Measurements from ENCODE around the gene NKIRAS2. TPM values are rescaled to one million over a fixed set of nuclear protein-coding genes. Genes with fewer than 3 reads are reported as not detected.

Gene NKIRAS2
- total RNA-seq, 2 donors from 2014 or later: 64.8 to 69.8 TPM

DNA sequence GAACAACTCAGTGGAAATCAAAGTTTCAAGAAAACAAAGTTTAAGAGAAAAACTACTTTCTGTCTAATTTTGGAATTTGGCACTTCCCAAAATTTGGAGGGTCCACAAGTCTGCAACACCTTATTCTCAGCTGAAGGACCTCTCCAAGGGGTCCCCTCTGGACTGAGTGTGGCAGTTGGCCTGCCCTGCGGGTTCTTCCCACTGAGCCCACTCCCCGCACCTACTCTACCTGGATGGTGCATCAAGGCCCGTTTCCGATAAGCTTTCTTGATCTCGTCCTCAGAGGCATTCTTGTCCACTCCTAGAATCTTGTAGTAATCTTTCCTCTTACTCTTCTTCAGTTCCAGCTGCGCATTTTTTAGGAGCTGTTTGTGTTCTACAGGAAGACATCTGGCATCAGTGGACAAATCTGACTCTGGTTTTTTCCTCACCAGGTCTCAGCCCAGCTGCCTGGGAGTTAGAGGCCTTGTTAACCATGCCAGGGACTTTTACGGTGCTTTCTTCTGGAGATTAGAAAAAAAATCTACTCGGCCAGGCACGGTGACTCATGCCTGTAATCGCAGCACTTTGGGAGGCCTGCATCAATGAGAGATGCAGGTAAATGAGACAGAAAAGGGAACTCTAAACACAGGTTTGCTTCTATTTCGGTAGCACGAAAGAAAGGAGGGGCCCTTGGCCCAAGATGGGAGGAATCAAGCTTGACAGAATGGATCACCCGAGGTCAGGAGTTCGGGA lies 37.7 kb upstream of the NKIRAS2 start:
- no peak overlapping the region for H3K27ac ChIP-seq
- DNase-seq (ENCODE audit: low spot score): no peak
- no peaks in the 10 kb centered on the region for H3K27me3 ChIP-seq
- no peak overlapping the region for H3K4me3 ChIP-seq
- no peaks in the 10 kb centered on the region for H3K4me1 ChIP-seq
- H3K9me3 ChIP-seq: no peaks in the 10 kb centered on the region
- H3K36me3 ChIP-seq: peaks cover 89% of the 10 kb centered on the region
- TF ChIP-seq, protein P1, sequence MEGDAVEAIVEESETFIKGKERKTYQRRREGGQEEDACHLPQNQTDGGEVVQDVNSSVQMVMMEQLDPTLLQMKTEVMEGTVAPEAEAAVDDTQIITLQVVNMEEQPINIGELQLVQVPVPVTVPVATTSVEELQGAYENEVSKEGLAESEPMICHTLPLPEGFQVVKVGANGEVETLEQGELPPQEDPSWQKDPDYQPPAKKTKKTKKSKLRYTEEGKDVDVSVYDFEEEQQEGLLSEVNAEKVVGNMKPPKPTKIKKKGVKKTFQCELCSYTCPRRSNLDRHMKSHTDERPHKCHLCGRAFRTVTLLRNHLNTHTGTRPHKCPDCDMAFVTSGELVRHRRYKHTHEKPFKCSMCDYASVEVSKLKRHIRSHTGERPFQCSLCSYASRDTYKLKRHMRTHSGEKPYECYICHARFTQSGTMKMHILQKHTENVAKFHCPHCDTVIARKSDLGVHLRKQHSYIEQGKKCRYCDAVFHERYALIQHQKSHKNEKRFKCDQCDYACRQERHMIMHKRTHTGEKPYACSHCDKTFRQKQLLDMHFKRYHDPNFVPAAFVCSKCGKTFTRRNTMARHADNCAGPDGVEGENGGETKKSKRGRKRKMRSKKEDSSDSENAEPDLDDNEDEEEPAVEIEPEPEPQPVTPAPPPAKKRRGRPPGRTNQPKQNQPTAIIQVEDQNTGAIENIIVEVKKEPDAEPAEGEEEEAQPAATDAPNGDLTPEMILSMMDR (IDR thresholded peaks at IDR 0.05): no peak

DNA sequence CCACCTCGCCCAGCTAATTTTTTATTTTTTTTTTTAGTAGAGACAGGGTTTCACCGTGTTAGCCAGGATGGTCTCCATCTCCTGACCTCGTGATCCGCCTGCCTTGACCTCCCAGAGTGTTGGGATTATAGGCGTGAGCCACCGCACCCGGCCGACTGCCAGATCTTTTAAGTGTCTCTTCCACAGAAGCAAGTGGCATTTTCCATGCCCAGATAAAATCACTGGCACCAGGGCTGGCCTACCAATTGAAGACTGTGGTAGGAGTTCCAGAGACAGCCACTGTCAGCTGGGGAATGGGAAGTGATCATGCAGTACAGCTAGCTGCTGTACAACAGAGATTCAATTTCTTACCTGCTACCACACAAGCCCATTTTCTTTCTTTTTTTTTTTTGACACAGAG lies 35.4 kb upstream of the NKIRAS2 start:
- H3K9me3 ChIP-seq: no peaks in the 10 kb centered on the region
- no peak overlapping the region for H3K27ac ChIP-seq
- TF ChIP-seq, protein P1 (IDR thresholded peaks at IDR 0.05): no peak
- no peak for DNase-seq (ENCODE audit: low spot score)
- H3K4me3 ChIP-seq: no peak overlapping the region
- no peaks in the 10 kb centered on the region for H3K27me3 ChIP-seq
- H3K4me1 ChIP-seq: no peaks in the 10 kb centered on the region
- H3K36me3 ChIP-seq: peaks cover 89% of the 10 kb centered on the region

DNA sequence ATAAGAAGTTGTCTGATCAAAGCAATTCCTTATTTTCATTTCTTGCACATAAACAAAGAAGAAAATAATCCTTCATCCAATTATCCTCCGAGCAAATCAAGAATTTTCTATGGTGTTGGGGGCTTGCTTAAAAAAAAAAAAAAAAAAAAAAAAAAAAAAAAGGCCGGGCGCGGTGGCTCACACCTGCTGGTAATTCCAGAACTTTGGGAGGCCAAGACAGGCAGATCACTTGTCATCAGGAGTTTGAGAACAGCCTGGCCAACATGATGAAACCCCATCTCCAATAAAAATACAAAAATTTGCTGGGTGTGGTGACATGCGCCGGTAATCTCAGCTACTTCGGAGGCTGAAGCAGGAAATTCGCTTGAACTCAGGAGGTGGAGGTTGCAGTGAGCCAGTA lies 34.0 kb upstream of the NKIRAS2 start:
- Histone ChIP-seq H3K4me3 (no peak overlapping the region), H3K27ac (no peak overlapping the region), H3K9me3 (no peaks in the 10 kb centered on the region), H3K27me3 (no peaks in the 10 kb centered on the region), H3K4me1 (no peaks in the 10 kb centered on the region), H3K36me3 (peaks cover 90% of the 10 kb centered on the region)
- no peak for DNase-seq (ENCODE audit: low spot score)
- TF ChIP-seq, protein P1 (IDR thresholded peaks at IDR 0.05): no peak

DNA sequence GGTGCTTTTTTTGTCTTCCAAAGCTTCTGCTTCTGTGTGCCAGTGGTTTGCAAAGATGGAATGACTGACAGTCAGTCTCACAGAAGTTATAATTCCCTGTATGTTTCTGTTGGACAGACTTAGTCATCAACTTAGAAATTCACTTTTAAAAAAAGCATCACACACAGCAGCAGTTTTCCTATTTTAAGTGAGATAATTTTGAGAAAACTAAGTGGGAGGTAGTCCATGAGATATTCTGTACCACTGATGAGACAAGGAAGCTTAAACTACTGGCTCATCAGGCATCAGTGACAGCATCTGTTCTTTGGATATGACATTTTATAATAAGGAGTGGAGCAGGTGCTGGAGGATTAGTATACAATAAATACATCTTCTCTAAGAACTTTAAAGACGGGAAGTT lies 33.3 kb upstream of the NKIRAS2 start:
- Histone ChIP-seq H3K4me1 (no peaks in the 10 kb centered on the region), H3K9me3 (no peaks in the 10 kb centered on the region), H3K27me3 (no peaks in the 10 kb centered on the region), H3K27ac (no peak overlapping the region), H3K36me3 (peaks cover 89% of the 10 kb centered on the region), H3K4me3 (no peak overlapping the region)
- DNase-seq (ENCODE audit: low spot score): no peak
- TF ChIP-seq, protein P1 (IDR thresholded peaks at IDR 0.05): no peak

DNA sequence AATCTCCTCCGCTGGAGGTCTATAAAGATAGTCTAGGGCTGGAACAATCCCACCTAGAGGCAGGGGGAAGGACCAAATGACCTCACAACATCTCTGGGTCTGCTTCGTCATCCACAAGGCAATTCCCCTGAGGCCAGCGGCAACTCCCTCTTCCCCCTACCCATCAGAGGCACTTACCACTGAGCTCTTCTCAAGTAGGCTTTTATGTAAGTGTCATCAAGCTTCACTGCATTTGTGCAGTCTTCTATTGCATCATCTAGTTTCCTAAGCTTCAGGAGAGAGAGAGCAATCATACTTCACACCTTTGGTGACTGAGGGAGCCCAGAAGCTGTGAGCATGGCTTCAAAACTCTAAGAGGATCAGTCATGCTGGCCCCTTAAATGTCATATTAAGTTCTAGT lies 32.2 kb upstream of the NKIRAS2 start:
- H3K36me3 ChIP-seq: peaks cover 89% of the 10 kb centered on the region
- no peak for DNase-seq (ENCODE audit: low spot score)
- no peak overlapping the region for H3K27ac ChIP-seq
- TF ChIP-seq, protein P1 (IDR thresholded peaks at IDR 0.05): no peak
- no peaks in the 10 kb centered on the region for H3K27me3 ChIP-seq
- H3K4me3 ChIP-seq: no peak overlapping the region
- no peaks in the 10 kb centered on the region for H3K9me3 ChIP-seq
- H3K4me1 ChIP-seq: no peaks in the 10 kb centered on the region

DNA sequence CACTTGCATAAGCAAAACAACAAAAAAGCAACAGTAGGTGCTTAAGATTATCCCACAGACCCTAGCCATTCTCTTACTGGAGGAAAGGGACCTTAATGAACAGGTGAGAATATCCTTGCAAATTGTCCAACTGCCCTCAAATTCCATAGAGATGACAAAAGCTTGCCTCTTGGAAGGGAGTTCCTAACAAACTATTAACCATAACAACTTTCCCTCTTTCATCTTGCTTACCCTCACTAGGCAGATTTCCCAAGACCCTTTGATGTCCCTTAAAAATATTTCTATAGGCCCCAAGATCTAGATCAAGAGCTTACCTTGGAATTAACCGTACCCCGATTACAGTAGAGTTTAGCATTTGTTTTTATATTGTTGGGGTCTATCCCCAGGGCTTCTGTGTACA lies 31.5 kb upstream of the NKIRAS2 start:
- no peak for DNase-seq (ENCODE audit: low spot score)
- Histone ChIP-seq H3K36me3 (peaks cover 89% of the 10 kb centered on the region), H3K9me3 (no peaks in the 10 kb centered on the region), H3K27ac (no peak overlapping the region), H3K4me3 (no peak overlapping the region), H3K27me3 (no peaks in the 10 kb centered on the region), H3K4me1 (no peaks in the 10 kb centered on the region)
- TF ChIP-seq, protein P1 (IDR thresholded peaks at IDR 0.05): no peak
